GM19328 (cell line): ENCODE measurements around the gene MAP3K15.
"Not testable (repeated sequence)": the region's sequence is repeated elsewhere in the genome, so short reads cannot be mapped to it uniquely, and the experiment has no call there.

Experiments
- ATAC-seq: cut with Tn5 transposase; IDR thresholded peaks from one replicate; pipeline ENCODE4 v1.9.1; 2021; ENCODE audit warnings: mild to moderate bottlenecking, moderate library complexity; ENCODE audit not compliant: unreplicated experiment

The MAP3K15 gene

GRCh38 chrX:19440713-19441112 lies 74.6 kb downstream of the MAP3K15 start:
- ATAC-seq = no peak

- not testable (repeated sequence) for ATAC-seq
Observed at GRCh38 chrX:19422661-19423060, 92.6 kb downstream of the MAP3K15 start.

- ATAC-seq = no peak
Observed at GRCh38 chrX:19410259-19410658, 105.0 kb downstream of the MAP3K15 start.

- ATAC-seq = no peak
Observed at GRCh38 chrX:19403696-19404095, 111.6 kb downstream of the MAP3K15 start.

GRCh38 chrX:19392703-19393102 lies 122.6 kb downstream of the MAP3K15 start:
- ATAC-seq = no peak

- no peak for ATAC-seq
Observed at GRCh38 chrX:19392078-19392477, 123.2 kb downstream of the MAP3K15 start.

- ATAC-seq = no peak
Observed at GRCh38 chrX:19389227-19389845, 126.0 kb downstream of the MAP3K15 start.

- no peak for ATAC-seq
Observed at GRCh38 chrX:19388741-19389140, 126.6 kb downstream of the MAP3K15 start.

- ATAC-seq = no peak
Observed at GRCh38 chrX:19388064-19388679, 127.1 kb downstream of the MAP3K15 start.

GRCh38 chrX:19386679-19387078 lies 128.6 kb downstream of the MAP3K15 start:
- ATAC-seq = no peak

- no peak for ATAC-seq
Observed at GRCh38 chrX:19382555-19383145, 132.7 kb downstream of the MAP3K15 start.

GRCh38 chrX:19381326-19381725 lies 134.0 kb downstream of the MAP3K15 start:
- no peak for ATAC-seq

- no peak for ATAC-seq
Observed at GRCh38 chrX:19377799-19378198, 137.5 kb downstream of the MAP3K15 start.

- no peak for ATAC-seq
Observed at GRCh38 chrX:19375546-19375945, 139.8 kb downstream of the MAP3K15 start.

GRCh38 chrX:19373351-19373891 lies 141.9 kb downstream of the MAP3K15 start:
- ATAC-seq = no peak

GRCh38 chrX:19372547-19373331 lies 142.6 kb downstream of the MAP3K15 start:
- peak; percentile 41 for ATAC-seq

GRCh38 chrX:19372170-19372546 lies 143.2 kb downstream of the MAP3K15 start:
- ATAC-seq = peak; percentile 73

- ATAC-seq = no peak
Observed at GRCh38 chrX:19370061-19370460, 145.2 kb downstream of the MAP3K15 start.

GRCh38 chrX:19368576-19368975 lies 146.7 kb downstream of the MAP3K15 start:
- ATAC-seq = no peak

GRCh38 chrX:19361701-19362100 lies 153.6 kb downstream of the MAP3K15 start:
- no peak for ATAC-seq

GRCh38 chrX:19360903-19361302 lies 154.4 kb downstream of the MAP3K15 start:
- ATAC-seq = no peak
